HG02610 (cell line): Measurements from ENCODE around the gene GPR119.
A peak's percentile ranks its signal among the peaks of the same experiment; 100 is the strongest.
"Not testable (repeated sequence)": the region's sequence is repeated elsewhere in the genome, so short reads cannot be mapped to it uniquely, and the experiment has no call there.

Source experiments
- ATAC-seq: cut with Tn5 transposase; IDR thresholded peaks from one replicate; pipeline ENCODE4 v1.9.1; 2021; ENCODE audit warnings: mild to moderate bottlenecking, moderate library complexity; ENCODE audit not compliant: unreplicated experiment

GPR119 gene

GRCh38 chrX:130385520-130385919, at the start of gene GPR119:
Gene GPR119 (minus strand): TSS chrX:130385674. CDS start chrX:130385447, 227 bp downstream.
- ATAC-seq, result no peak

GRCh38 chrX:130429236-130429635, 43.8 kb upstream of the GPR119 start:
- not testable (repeated sequence) for ATAC-seq

DNA sequence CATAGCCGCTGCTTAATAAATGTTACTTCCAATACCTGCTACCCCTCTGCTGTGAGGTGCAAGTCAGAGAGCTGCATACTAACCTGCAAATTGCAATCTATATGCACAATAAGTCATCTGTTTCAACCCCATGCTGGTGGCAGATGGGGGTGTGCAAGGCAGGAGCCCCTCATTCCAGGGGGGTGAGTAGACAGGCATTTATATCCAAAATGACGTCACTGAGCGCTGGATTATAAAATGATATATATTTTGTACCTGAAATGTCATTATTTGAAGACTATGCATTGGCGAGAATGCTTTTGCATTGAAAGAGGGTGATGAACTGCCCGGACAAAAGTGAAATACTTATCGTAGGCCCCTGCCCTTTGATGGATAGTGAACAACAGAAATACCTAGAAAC, 41.1 kb upstream of the GPR119 start:
- no peak for ATAC-seq

DNA sequence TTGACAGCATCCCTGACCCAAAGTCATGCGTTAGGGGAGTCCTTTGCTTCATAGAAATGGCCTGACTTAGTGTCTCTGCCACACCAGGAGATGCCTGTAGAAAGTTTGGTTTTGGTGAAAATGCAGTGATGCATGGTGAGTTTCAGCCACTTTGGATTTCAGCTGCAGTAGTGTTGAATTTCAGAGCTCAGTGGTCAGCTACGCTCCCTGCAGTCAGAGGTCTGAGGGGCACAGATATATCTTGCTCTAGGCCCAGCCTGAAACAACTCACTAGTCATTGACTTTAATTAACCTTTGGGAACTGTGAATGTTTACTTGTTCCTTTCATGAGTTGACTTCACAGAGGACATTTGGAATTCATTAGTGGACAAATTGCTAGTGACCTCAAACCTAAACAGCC, 33.8 kb upstream of the GPR119 start:
- ATAC-seq, result no peak

DNA sequence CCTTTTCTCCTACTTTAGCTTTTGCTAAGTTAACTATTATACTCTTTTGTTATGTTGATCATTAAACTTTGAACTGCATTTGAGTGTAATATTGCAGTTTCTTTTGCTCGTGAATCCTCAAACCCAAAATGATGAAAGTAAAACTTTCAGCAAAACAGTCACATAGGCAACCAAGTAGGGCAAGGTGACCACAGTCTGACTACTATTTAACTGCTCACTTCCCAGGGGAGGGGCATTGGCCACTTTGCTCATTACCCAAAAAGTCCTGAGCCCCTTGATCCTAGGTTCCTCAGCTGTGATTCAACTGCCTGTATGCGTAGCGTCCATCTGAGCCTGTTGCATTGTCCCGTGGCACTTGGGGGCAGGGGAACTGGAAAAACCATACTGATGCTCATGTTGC, 33.3 kb upstream of the GPR119 start:
- no peak for ATAC-seq

DNA sequence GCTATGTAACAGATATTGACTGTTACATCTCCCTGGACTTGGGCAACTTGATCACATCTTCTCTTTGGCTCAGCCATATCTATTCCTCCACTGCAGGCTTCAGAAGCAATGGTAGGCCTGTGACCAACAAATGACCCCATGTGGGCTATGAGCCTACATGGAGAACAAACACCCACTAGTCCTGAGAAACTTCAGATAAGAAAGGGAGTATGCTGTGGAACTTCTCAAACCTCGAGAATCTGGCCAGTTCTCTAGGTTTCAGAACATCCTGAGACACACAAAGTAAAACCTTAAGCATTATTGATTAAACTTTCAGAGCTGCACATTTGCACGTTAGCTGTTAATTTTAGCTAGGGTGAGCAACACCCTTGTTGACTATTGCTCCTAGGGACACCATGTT, 32.6 kb upstream of the GPR119 start:
- no peak for ATAC-seq

GRCh38 chrX:130416785-130417184, 31.3 kb upstream of the GPR119 start:
- ATAC-seq, result no peak

DNA sequence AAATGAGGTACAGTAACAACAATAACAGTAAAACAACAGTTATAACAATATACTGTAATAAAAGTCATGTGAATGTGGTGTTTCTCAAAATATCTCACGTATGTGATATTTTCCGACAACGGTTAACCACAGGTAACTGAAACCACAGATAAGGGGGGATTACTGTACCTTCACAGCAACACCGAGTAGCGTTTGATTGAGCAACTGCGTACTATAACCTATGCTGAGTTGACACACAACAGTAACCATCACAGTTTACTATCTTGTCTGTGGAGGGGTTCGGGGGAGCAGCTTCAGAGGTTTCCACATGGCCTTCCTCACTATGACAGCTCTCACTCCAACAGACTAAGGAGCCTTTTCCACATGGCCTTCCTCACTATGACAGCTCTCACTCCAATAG, 29.7 kb upstream of the GPR119 start:
- no peak for ATAC-seq

DNA sequence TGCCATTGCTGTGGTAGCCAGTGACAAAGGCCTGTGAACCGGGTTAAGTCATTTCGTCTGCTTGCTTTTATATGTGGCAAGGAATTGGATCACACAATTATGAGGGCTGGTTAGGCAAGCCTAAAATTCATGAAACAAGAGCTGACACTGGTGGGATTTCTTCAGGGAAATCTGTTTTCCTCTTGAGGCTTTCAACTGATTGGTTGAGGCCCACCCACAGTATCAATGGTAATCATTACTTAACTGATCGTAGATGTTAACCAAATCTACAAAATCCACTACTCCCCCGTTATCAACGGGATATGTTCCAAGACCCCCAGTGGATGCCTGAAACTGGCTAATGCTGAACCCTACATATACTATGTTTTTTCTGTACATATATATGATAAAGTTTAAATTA, 29.3 kb upstream of the GPR119 start:
- no peak for ATAC-seq

GRCh38 chrX:130413415-130413814, 27.9 kb upstream of the GPR119 start:
- no peak for ATAC-seq

- ATAC-seq, result no peak
Measured at GRCh38 chrX:130402208-130402684, 16.8 kb upstream of the GPR119 start.

DNA sequence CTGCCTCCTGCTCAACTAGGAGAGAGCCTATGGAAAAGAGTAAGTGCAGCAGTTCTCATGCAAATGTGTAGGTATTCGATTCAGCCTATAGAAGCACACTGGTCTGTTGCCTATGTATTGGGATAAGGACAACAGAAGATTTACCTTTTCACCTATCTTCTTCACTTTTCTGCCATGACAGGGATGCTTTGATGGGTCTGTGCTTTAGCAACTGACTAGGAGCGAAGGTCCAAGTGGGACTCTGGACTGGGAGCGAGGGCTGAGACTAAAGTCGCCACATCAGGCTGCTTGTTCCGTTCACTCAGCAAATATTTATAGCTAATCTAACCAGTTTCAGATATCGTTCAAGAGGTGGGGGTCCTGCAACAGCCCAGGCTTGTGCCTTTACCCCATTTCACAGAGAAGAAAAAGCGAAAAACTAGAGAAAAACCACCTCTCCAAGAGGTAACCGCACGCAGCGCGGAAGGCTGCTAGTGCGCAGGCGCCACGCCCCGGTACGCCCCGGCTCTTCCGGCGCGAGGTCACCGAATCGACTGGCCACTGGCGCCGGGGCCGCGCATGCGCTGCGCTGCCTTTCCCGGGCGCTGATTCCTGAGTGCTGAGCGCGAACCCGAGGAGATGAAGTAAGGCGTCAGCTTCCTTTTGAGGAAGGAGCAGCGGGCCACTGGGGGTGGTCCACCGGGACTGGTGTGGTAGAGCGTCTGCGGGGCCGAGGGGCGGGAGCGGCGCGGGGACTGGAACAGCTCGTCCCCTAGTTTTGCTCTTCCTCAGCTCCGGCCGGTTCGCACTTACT, 16.1 kb upstream of the GPR119 start, which contains the start of gene RBMX2:
Gene RBMX2 (plus strand): TSS at position 573 of the 793 bp plus-strand sequence. CDS start 46 bp downstream, at position 619.
- ATAC-seq, result peak; percentile 94

DNA sequence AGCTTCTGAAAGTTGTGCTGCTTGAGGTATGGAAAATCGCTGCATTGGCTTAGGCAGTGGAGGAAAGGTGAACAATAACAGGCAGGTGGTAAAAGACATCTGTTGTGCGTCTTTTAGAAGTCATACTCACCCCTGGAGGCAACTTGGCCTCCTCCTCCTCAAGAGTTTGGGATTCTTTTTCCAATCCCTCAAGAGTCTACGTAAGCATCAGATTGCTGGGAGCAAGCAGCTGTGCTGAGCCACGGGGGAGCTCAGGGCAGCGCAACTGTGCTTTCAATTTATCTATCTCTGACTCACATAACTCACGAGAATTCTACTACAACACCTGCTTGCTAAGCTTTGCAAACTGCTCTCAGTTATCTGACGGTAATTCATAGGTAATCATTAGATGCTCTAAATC, 9.9 kb upstream of the GPR119 start:
- no peak for ATAC-seq

- no peak for ATAC-seq
Measured at GRCh38 chrX:130393451-130394074, 8.1 kb upstream of the GPR119 start.

GRCh38 chrX:130386408-130386808, 934 bp upstream of the GPR119 start:
- no peak for ATAC-seq

- ATAC-seq, result no peak
Measured at GRCh38 chrX:130378024-130378669, 7.3 kb downstream of the GPR119 start.

GRCh38 chrX:130376077-130376476, 9.4 kb downstream of the GPR119 start:
- ATAC-seq, result no peak

- not testable (repeated sequence) for ATAC-seq
Measured at GRCh38 chrX:130352050-130352449, 33.4 kb downstream of the GPR119 start.

DNA sequence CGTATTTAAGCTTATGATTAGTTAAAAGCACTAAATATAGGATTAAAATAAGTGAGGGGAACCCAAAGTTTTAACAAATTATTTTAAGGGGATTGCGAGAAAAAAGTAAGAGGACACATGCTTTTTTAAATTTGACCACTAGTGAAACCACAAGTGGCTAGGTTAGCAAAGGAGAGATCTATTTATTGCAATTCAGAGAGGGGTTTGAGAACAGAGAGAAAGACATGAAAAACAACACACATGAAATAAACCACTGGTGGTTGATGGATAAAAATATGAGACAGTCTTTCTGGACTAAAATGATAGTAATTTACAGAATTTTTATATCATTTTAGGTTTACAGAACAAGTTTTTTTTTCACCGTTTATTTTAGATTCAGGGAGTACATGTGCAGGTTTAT, 33.9 kb downstream of the GPR119 start:
- no peak for ATAC-seq

GRCh38 chrX:130347321-130347720, 38.2 kb downstream of the GPR119 start:
- no peak for ATAC-seq

DNA sequence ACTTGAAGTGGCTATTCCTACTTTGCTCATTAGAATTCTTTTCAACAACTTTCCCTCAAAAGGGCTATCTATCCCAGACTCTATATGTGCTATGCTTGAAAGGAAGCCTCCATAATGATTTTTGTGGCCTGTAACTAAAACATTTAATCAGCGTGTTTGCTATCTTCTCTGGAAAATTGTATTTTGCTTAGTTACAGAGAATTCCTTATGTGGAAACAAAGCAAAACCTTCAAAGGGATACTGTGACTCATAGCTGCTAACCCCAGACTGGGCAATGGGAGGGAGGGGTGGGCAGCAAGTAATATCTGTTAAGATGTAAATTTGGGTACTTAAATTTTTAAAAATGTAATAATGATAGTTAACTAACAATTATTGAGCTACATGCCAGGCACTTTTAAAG, 42.1 kb downstream of the GPR119 start:
- ATAC-seq, result no peak

GRCh38 chrX:130340271-130340670, 45.2 kb downstream of the GPR119 start:
- ATAC-seq, result peak; percentile 3
